Measurements from ENCODE around the gene BAX. TPM values are rescaled to one million over a fixed set of nuclear protein-coding genes. Genes with fewer than 3 reads are reported as not detected.
"Not testable (repeated sequence)": the region's sequence is repeated elsewhere in the genome, so short reads cannot be mapped to it uniquely, and the experiment has no call there.

BAX gene
- total RNA-seq (2014; rRNA removed; shearing (Covaris generic)): 57.4 and 75.1 TPM in 2 replicates

DNA sequence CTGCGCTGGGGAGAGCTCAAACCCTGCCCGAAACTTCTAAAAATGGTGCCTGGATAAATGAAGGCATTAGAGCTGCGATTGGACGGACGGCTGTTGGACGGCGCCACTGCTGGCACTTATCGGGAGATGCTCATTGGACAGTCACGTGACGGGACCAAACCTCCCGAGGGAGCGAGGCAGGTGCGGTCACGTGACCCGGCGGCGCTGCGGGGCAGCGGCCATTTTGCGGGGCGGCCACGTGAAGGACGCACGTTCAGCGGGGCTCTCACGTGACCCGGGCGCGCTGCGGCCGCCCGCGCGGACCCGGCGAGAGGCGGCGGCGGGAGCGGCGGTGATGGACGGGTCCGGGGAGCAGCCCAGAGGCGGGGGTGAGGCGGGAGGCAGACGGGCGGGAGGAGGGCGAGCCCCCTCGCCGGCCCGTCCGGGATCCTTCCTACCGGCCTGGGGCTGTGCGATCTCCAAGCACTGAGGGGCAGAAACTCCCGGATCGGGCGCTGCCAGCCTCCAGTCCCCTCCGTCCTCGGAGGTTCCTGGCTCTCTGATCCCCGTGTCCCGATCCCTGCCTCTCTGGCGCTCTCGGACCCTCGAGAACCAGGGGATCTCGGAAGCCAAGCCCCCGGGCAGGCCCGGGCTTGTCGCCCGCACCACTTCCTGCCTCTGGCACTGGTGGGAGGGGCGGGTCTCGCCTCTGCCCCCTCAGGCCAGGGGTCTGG is at the start of gene BAX:
BAX (plus strand) TSS at position 281 of the 713 bp plus-strand sequence; CDS start at position 335, 54 bp downstream.
- DNase-seq (ENCODE audit: low read depth in 1 of 2, low spot score in 2 of 2): peak; percentile 87 to 97
- Histone ChIP-seq H3K9me3 (replicated peaks) (no peaks in the 10 kb centered on the region), H3K4me3 (peak within 1 kb of the TSS; percentile 79), H3K36me3 (peaks cover 22% of the 10 kb centered on the region), H3K27me3 (replicated peaks) (no peaks in the 10 kb centered on the region), H3K4me1 (replicated peaks) (peaks cover 27% of the 10 kb centered on the region), H3K27ac (peak within 1 kb of the TSS; percentile 80)

DNA sequence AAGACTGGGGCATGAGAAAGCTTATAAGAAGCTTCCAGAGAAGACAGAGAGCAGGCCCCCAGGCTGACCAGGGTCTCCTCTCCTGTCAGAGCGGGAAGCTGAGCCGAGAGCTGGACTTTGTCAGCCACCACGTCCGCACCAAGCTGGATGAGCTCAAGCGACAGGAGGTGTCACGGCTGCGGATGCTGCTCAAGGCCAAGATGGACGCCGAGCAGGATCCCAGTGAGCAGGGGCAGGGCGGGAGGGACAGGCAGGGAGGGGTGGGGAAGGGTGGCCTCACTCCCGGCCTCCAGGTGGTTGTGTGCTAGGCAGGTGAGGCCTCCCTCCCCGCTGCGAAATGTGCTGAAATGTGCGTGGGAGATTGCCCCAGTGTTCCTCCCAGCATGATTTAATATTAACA is 49.0 kb upstream of the BAX start:
- DNase-seq (ENCODE audit: low read depth in 1 of 2, low spot score in 2 of 2): no peak

DNA sequence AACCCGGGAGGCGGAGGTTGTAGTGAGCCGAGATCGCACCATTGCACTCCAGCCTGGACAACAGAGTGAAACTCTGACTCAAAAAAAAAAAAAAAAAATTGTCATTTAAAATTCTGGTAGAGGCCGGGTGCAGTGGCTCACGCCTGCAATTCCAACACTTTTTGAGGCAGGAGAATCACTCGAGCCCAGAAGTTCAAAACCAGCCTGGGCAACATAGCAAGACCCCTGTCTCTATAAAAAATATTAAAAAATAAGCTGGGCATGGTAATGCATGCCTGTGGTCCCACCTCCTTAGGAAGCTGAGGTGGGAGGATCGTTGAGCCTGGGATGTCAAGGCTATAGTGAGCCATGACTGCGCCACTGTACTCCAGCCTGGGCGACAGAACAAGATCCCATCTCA is 48.4 kb upstream of the BAX start:
- Histone ChIP-seq H3K27me3 (replicated peaks) (no peaks in the 10 kb centered on the region), H3K4me1 (replicated peaks) (peaks cover 1% of the 10 kb centered on the region; the same call in 1 of the 2 replicates)
- no peak for DNase-seq (ENCODE audit: low read depth in 1 of 2, low spot score in 2 of 2)

More for the DNA sequence above, 49.0 kb upstream of the BAX start:
- no peaks in the 10 kb centered on the region for H3K9me3 ChIP-seq (replicated peaks)
- H3K36me3 ChIP-seq: peaks cover 39% of the 10 kb centered on the region
- peaks cover 8% of the 10 kb centered on the region for H3K4me1 ChIP-seq (replicated peaks)
- no peaks in the 10 kb centered on the region for H3K27me3 ChIP-seq (replicated peaks)
- H3K4me3 ChIP-seq: no peak overlapping the region
- H3K27ac ChIP-seq: no peak overlapping the region

DNA sequence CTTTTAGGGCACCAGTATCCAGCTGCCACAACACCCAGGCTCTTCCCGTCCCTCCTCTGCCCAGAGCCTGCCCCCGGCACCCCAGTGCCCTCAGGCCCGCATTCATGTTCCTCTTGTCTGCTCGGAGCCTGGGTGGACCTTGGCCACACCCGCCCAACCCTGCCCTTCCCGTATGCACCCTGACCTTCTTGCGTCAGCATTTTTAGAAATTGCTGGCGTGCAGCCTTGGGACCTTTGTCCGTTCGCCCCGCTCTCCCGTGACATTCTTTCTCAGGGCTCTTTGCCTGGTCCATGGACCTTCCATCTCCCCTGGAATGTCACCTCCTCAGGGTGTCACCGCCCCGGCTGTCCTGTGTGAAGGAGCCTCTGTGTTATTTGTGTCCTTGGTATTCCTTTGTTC is 47.0 kb upstream of the BAX start:
- H3K27ac ChIP-seq: no peak overlapping the region
- no peaks in the 10 kb centered on the region for H3K27me3 ChIP-seq (replicated peaks)
- no peak overlapping the region for H3K4me3 ChIP-seq
- peaks cover 48% of the 10 kb centered on the region for H3K36me3 ChIP-seq
- H3K9me3 ChIP-seq (replicated peaks): no peaks in the 10 kb centered on the region
- no peak for DNase-seq (ENCODE audit: low read depth in 1 of 2, low spot score in 2 of 2)
- no peaks in the 10 kb centered on the region for H3K4me1 ChIP-seq (replicated peaks)

More for the DNA sequence above, 48.4 kb upstream of the BAX start:
- no peak overlapping the region for H3K4me3 ChIP-seq
- no peaks in the 10 kb centered on the region for H3K9me3 ChIP-seq (replicated peaks)
- no peak overlapping the region for H3K27ac ChIP-seq
- peaks cover 43% of the 10 kb centered on the region for H3K36me3 ChIP-seq

DNA sequence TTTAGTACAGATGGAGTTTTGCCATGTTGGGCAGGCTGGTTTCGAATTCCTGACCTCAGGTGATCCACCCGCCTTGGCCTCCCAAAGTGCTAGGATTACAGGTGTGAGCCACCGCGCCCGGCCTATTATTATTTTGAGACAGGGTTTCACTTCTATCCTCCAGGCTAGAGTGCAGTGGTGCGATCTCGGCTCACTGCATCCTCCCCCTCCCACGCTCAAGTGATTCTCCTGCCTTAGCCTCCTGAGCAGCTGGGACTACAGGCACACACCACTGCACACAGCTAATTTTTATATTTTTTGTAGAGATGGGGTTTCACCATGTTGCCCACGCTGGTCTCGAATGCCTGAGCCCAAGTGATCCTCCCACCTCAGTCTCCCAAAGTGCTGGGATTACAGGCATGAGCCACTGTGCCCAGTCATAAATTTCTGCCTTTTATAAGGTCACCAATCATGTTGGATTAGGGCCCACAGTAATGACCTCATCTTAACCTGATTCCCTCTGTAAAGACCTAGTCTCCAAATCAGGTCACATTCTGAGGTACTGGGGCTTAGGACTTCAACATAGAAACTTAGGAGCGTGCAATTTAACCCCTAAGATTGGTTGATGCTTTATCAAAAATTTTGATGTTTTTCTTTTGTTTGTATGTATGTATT is 45.1 kb upstream of the BAX start:
- H3K36me3 ChIP-seq: peaks cover 64% of the 10 kb centered on the region
- not testable (repeated sequence) for H3K4me1 ChIP-seq (replicated peaks); H3K9me3 ChIP-seq (replicated peaks); DNase-seq (ENCODE audit: low read depth in 1 of 2, low spot score in 2 of 2); H3K4me3 ChIP-seq; H3K27ac ChIP-seq; H3K27me3 ChIP-seq (replicated peaks)

DNA sequence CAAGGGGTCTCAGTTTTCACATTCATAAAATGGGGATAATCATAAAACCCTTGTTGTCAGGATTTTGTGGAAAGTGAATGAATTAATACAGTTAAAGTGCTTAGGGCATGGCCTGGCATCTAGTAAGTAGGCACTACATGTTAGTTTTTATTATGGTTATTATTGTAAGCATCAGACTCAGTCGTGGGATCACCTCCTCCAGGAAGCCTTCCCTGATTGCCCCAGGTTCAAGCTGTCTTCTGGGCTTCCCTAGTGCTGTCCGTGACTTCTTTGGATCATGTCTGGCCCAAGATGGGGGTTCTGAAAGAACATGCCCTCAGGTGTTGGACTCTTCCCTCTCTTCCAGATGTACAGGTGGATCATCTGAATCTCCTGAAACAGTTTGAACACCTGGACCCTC is 43.9 kb upstream of the BAX start:
- Histone ChIP-seq H3K4me1 (replicated peaks) (no peaks in the 10 kb centered on the region), H3K27ac (no peak overlapping the region), H3K9me3 (replicated peaks) (no peaks in the 10 kb centered on the region), H3K36me3 (peaks cover 62% of the 10 kb centered on the region), H3K27me3 (replicated peaks) (no peaks in the 10 kb centered on the region), H3K4me3 (no peak overlapping the region)
- no peak for DNase-seq (ENCODE audit: low read depth in 1 of 2, low spot score in 2 of 2)

DNA sequence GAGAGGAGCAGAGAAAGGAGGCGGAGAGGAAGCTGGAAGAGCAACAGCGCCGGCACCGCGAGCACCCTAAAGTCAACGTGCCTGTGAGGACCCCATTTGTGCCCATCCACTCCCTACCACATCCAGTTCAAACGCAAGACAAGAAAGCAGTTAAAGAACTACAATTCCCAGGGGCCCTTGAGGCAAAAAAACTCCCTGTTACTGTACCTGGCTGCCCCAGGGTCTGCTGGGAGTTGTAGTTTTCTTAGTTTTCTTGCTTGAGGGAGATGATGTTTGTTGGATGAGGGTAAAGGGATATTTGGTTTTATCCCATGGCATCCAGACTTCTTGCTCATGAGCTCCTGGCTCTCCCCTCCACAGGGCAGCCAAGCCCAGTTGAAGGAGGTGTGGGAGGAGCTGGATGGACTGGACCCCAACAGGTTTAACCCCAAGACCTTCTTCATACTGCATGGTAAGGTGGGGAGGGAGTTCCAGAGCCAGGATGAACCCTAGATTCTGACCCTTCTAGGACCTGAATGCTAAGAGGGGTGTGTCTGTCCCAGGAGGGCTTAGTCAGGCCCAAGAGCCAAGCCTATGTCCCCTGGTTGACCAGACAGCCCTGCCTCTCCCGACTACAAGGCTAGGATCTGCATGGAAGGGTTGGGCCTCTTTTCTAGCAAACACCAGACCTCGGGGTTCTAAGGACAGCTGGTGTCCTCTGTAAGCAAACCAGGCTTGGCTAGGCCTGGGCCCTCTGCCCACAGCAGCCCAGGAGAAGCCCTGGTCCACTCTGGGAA is 41.4 kb upstream of the BAX start:
- no peaks in the 10 kb centered on the region for H3K4me1 ChIP-seq (replicated peaks)
- DNase-seq (ENCODE audit: low read depth in 1 of 2, low spot score in 2 of 2): no peak
- no peak overlapping the region for H3K27ac ChIP-seq
- H3K4me3 ChIP-seq: no peak overlapping the region
- H3K9me3 ChIP-seq (replicated peaks): no peaks in the 10 kb centered on the region
- no peaks in the 10 kb centered on the region for H3K27me3 ChIP-seq (replicated peaks)
- peaks cover 68% of the 10 kb centered on the region for H3K36me3 ChIP-seq

DNA sequence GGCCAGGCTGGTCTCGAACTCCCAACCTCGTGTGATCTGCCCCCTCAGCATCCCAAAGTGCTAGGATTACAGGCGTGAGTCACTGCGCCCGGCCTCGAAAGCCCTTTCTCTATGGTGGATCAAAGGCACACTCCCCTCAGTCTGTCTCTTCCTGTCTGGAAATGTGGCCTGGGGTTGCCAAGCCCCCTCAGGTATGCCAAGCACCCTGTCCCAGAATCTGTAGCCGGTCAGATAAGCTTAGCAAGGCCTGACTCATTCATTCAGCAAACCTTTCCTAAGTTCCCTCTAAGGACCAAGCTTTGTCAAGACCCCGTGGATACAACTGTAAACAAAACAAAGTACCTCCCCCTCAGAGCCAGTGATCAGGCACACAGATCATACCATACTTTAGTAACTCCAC is 40.5 kb upstream of the BAX start:
- Histone ChIP-seq H3K4me3 (no peak overlapping the region), H3K27ac (no peak overlapping the region), H3K4me1 (replicated peaks) (no peaks in the 10 kb centered on the region), H3K27me3 (replicated peaks) (no peaks in the 10 kb centered on the region), H3K36me3 (peaks cover 71% of the 10 kb centered on the region), H3K9me3 (replicated peaks) (no peaks in the 10 kb centered on the region)
- no peak for DNase-seq (ENCODE audit: low read depth in 1 of 2, low spot score in 2 of 2)

DNA sequence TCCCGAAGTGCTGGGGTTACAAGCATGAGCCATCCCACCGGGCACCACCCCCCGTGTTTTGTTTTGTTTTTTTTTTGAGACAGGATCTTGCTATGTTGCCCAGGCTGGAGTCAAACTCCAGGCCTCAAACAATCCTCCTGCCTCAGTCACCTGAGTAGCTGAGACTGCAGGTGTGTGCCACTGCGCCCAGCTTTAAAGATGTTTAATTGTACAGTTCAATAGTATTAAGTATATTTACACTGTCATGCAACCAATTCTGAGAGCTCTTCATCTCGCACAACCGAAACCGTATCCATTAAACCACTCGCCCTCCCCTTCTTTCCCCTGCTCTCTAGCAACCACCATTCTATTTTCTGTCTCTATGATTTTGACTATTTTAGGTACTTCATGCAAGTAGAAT is 38.9 kb upstream of the BAX start:
- H3K36me3 ChIP-seq: peaks cover 73% of the 10 kb centered on the region
- no peak overlapping the region for H3K27ac ChIP-seq
- H3K4me3 ChIP-seq: no peak overlapping the region
- H3K27me3 ChIP-seq (replicated peaks): no peaks in the 10 kb centered on the region
- no peak for DNase-seq (ENCODE audit: low read depth in 1 of 2, low spot score in 2 of 2)
- H3K9me3 ChIP-seq (replicated peaks): no peaks in the 10 kb centered on the region
- no peaks in the 10 kb centered on the region for H3K4me1 ChIP-seq (replicated peaks)

DNA sequence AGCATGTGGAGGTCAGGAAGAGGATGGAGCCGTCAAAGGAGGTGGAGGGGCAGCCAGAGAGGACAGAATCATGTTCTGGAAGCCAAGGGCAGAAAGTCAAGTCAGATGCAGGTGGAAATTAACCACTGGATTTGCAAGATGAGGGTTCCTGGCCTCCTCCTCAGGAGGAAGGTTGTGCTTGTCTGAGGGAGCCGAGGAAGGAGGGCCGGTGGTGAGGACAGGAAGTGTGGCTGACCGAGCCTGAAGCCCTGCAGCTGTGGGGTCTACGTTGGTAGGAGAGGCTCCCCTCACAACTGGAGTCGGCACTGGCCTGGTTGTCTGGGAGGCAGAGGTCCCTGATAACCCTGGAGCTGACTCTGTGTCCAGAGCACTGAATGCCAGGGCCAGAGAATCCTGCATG is 36.6 kb upstream of the BAX start:
- H3K9me3 ChIP-seq (replicated peaks): no peaks in the 10 kb centered on the region
- no peaks in the 10 kb centered on the region for H3K27me3 ChIP-seq (replicated peaks)
- no peak overlapping the region for H3K27ac ChIP-seq
- H3K4me1 ChIP-seq (replicated peaks): no peaks in the 10 kb centered on the region
- DNase-seq (ENCODE audit: low read depth in 1 of 2, low spot score in 2 of 2): no peak
- H3K36me3 ChIP-seq: peaks cover 71% of the 10 kb centered on the region
- no peak overlapping the region for H3K4me3 ChIP-seq

DNA sequence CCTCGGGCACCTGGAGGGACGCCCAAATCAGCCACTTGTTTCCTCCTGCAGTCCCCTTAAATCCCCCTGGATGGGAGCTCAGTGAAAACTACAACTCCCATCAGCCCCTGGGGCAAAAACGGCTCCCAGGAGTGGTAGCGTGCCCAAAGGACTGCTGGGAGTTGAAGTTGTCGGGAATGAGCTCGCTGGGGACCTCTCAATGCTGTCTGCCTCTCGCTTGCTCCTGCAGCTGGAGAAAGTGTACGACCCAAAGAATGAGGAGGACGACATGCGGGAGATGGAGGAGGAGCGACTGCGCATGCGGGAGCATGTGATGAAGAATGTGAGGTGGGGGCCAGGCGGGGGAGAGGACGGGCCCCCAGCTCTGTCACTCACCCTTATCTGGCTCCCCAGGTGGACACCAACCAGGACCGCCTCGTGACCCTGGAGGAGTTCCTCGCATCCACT is 35.9 kb upstream of the BAX start:
- no peaks in the 10 kb centered on the region for H3K4me1 ChIP-seq (replicated peaks)
- H3K36me3 ChIP-seq: peaks cover 66% of the 10 kb centered on the region
- DNase-seq (ENCODE audit: low read depth in 1 of 2, low spot score in 2 of 2): no peak
- no peaks in the 10 kb centered on the region for H3K9me3 ChIP-seq (replicated peaks)
- no peak overlapping the region for H3K4me3 ChIP-seq
- H3K27ac ChIP-seq: no peak overlapping the region
- no peaks in the 10 kb centered on the region for H3K27me3 ChIP-seq (replicated peaks)

DNA sequence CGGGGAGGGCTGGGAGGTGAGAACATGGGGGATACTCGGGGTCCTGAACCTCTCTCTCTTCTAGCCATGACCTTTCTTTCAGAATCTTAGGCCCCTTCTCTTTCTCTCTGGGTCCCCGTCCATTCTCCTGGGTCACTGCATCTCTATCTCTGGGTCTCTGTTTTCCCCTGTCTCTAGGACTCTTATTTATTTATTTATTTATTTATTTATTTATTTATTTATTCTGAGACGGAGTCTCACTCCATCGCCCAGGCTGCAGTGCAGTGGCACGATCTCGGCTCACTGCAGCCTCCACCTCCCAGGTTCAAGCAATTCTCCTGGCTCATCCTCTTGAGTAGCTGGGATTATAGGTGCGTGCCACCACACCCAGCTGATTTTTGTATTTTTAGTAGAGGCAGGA is 35.4 kb upstream of the BAX start:
- not testable (repeated sequence) for H3K27me3 ChIP-seq (replicated peaks); H3K9me3 ChIP-seq (replicated peaks); H3K4me1 ChIP-seq (replicated peaks); DNase-seq (ENCODE audit: low read depth in 1 of 2, low spot score in 2 of 2); H3K4me3 ChIP-seq; H3K27ac ChIP-seq
- peaks cover 62% of the 10 kb centered on the region for H3K36me3 ChIP-seq

DNA sequence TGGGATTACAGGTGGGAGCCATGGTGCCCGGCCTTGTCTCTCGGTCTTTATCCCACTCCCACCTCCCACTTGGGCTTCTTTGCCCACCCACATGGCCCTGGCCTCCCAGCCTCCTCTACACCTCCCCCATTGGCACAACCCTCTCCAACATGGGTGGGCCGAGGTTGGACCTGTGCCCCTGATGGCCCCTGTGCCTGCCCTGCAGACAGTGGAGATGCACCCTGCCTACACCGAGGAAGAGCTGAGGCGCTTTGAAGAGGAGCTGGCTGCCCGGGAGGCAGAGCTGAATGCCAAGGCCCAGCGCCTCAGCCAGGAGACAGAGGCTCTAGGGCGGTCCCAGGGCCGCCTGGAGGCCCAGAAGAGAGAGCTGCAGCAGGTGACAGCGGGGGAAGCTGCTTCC is 33.7 kb upstream of the BAX start:
- peaks cover 14% of the 10 kb centered on the region for H3K4me1 ChIP-seq (replicated peaks)
- no peak for DNase-seq (ENCODE audit: low read depth in 1 of 2, low spot score in 2 of 2)
- peaks cover 50% of the 10 kb centered on the region for H3K36me3 ChIP-seq
- H3K27ac ChIP-seq: no peak overlapping the region
- no peak overlapping the region for H3K4me3 ChIP-seq
- no peaks in the 10 kb centered on the region for H3K9me3 ChIP-seq (replicated peaks)
- H3K27me3 ChIP-seq (replicated peaks): no peaks in the 10 kb centered on the region
